ENCODE results near the gene RAB33A.

RAB33A gene

GRCh38 chrX:130171446-130172126 lies at the start of gene RAB33A:
Gene RAB33A, plus strand, starts transcription at chrX:130171962. Its CDS starts 101 bp downstream, at chrX:130172063.
- DNase-seq (ENCODE audit: low spot score), result no peak

GRCh38 chrX:130124577-130124976 lies 47.2 kb upstream of the RAB33A start:
- no peak for DNase-seq (ENCODE audit: low spot score)

DNA sequence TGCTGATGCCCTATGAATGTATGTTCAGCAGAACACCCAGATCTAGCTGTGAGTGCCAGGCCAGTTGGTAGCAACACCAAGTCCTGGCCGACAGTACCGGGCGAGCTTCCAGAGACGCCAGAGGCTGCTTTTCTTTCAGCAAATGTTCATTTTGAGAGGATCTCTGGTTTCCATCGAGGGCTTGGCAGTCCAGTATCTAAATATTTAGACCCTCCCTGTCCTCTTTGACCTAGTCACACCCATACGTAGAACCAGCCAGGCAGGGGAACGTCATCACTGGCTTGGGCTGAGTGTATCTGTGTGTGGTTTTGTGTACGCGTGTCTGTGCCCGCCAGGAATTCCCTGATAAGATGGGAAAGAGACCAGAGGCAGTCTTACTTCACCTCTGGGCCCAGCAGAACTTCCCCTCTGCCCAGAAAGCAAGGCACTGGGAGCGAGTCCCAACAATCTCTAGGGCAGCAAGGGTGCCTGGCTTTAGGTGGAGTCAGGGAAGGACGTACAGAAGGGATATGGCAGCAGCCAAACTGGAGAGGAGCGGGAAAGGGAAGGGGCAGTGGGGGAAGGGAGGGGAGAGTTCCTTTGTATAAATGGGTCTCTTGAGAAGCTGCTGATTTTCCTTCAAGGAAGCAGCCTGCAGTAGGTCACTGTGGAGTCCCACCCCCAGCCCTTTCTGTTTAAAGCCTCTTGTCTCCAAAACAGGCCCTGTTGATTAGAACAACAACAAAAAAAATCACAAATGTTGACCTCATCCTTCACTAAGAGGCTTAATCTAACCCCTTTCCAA lies 46.5 kb upstream of the RAB33A start:
- no peak for DNase-seq (ENCODE audit: low spot score)

DNA sequence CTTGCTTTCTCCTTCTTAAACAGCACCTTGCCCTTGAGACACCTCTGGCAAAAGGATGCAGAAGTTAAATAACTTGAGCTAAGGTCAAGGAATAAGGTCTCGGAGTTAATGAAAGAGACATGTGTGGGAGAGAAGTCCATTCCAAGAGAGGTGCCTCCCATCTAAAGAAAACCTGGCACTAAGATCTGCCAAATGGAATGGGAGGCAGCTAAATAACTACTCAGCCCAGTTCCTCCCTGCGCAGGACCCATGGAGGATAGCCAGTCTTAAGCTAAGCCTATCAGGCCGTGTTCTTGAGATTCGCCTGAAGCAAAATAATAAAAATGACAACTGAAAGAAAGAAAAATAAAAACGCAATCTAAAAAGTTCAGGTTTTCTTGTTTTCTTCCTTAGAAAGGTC lies 40.8 kb upstream of the RAB33A start:
- DNase-seq (ENCODE audit: low spot score), result no peak

- DNase-seq (ENCODE audit: low spot score), result no peak
These were observed 35.3 kb upstream of the RAB33A start for GRCh38 chrX:130136496-130136895.

DNA sequence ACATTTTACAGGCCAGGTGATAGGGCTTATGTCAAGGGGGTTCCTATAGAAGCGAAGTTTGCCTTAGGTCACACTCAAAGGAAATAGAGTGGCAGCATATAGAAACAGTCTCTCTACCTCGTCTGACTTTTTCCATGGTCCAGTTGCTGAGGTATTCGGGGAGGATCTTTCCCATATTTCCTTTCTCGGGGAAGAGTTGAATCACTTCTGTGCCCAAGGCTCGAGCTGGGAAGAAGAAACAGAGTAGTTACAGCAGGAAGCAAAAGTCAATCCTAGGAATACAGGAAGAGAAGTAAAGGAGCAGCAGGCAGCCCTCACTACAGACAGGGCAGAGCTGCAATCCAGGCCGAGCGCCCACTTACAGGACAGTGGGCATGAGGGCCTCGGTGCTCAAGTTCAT lies 34.8 kb upstream of the RAB33A start:
- DNase-seq (ENCODE audit: low spot score), result no peak

DNA sequence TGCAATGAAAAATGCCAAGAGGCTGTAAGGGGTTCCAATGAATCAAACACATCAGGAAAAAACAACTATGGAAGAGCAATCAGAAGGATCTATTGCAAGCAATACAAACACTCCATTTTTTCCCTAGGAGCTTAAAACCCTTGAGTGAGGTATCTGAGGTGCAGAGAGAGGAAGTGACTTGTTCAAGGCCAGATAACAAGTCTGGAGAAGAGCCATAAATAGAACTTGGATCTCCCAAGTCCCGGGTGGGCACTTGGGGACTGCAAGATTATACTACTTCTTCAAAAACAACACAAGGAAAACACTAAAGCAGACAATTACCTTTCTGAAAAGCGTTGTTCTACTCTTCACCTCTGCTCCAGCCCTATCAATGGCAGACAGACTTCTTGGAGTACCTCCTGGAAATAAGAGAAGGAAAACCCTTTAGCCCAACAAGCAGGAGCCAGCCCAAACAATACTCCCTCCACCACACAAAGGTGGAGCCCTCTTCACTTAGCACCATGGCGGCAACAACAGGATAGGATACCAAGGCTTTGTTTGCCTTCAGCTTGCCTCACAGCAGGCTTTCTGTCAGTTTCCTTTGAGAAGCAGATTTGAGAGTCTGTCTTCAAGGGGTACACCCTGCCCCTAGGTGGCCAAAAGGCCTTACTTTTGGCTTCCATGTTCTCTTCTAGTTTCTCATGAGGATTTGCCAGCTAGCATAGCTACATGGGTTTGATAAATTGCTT lies 32.1 kb upstream of the RAB33A start:
- no peak for DNase-seq (ENCODE audit: low spot score)

GRCh38 chrX:130144509-130144908 lies 27.3 kb upstream of the RAB33A start:
- DNase-seq (ENCODE audit: low spot score), result no peak

- DNase-seq (ENCODE audit: low spot score), result no peak
These were observed 26.6 kb upstream of the RAB33A start for GRCh38 chrX:130145123-130145522.

GRCh38 chrX:130147631-130148030 lies 24.1 kb upstream of the RAB33A start:
- no peak for DNase-seq (ENCODE audit: low spot score)

GRCh38 chrX:130155564-130155963 lies 16.2 kb upstream of the RAB33A start:
- DNase-seq (ENCODE audit: low spot score), result no peak

GRCh38 chrX:130158311-130158710 lies 13.5 kb upstream of the RAB33A start:
- no peak for DNase-seq (ENCODE audit: low spot score)

GRCh38 chrX:130159776-130160175 lies 12.0 kb upstream of the RAB33A start:
- no peak for DNase-seq (ENCODE audit: low spot score)

GRCh38 chrX:130162094-130162735 lies 9.5 kb upstream of the RAB33A start:
- no peak for DNase-seq (ENCODE audit: low spot score)

DNA sequence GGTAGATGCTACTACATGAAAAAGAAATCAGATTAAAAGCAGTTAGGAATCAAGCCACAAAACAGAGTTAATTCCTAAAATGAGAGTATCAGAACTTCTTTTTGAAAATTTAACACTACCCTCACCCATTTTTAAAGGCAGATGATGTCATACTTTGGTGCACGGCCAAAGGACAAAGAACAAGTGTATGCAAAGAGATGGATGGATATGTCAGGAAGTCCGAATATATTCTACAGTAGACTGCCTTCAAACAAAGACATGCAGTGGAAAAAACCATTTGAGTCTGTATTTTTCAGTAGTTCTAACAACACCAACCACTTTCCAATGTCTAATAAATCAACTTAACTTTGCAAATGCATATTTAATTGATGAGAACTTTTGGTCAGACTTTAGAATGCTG lies 8.4 kb upstream of the RAB33A start:
- no peak for DNase-seq (ENCODE audit: low spot score)

DNA sequence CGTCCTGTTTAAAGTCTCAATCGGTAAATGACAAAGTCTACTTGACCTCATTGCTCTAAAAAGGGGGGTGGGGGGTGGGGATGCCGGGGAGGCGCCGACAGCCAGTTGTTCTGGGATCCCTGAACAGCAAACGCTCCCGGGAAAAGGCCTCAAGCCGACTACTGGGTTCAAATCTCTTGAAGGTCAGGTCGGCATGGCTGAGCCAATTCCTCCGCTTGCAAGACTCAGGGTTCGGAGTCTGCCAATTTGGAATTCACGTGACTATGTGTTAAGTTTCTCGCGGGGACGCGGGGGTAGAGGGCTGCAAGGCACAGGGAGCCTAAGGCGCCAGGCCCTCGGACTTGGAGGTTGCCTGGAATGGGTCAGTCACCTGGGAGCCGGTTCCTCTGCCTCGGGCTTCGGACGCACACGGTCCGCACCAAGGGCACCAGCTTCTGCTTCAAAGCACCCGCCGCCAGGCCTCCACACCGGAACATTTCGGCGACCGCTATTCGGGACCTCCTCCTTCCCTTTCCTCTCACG lies 6.5 kb upstream of the RAB33A start:
- no peak for DNase-seq (ENCODE audit: low spot score)

DNA sequence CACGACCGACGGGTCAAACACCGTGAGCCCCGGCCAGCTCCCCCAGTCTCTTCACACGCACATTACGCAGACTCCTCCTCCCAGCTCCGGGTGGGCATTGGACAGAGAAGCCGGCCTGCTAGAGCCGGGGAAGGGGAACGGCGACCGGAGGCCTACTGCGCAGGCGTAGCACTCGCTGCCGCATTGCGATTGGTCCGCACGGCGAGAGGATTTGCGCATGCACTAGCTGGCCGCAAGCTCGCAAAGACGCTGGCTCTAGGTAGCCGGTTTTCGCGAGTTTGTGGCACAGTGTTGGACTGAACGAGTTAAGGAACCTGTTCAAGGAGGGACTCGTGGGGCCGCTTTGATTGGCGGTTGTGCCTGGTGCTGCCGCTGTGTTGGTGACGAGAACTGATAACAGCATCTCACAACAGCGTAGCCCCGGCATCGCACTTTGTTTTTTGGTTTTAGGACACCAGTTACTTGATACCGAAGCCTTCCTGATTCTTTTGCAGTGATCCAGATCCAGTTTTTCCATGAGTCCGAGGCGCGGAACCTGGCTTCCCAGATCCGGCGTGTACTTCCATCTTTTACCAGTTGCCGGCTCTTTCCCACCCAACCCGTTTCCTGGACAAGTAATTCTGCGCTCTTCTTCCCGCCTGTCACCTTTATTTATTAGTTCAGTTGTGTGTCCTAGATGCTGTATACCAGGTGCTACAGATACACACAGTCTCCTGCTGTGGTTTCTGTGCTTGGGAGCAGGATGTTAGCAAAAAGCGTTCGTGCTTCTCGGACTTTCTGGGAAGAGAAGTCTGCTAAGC lies 5.9 kb upstream of the RAB33A start, which contains the start of gene AIFM1:
Gene AIFM1, minus strand, starts transcription at position 139 of the 800 bp plus-strand sequence. CDS start 185 bp downstream, outside the sequence.
- peak; percentile 92 for DNase-seq (ENCODE audit: low spot score)

DNA sequence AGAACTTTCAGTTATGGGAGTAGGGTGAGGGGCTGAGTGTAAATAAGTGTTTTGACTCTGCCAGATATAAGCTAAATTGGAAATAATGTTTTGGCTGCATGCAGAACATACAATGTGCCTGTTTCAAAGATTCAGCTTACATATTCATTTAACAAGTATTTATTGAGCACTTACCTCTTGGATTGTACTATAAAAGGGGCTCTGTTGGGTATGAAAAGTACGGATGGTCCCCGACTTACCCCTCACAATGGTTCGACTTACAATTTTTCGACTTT lies 5.3 kb upstream of the RAB33A start:
- no peak for DNase-seq (ENCODE audit: low spot score)

GRCh38 chrX:130167040-130167439 lies 4.7 kb upstream of the RAB33A start:
- no peak for DNase-seq (ENCODE audit: low spot score)

DNA sequence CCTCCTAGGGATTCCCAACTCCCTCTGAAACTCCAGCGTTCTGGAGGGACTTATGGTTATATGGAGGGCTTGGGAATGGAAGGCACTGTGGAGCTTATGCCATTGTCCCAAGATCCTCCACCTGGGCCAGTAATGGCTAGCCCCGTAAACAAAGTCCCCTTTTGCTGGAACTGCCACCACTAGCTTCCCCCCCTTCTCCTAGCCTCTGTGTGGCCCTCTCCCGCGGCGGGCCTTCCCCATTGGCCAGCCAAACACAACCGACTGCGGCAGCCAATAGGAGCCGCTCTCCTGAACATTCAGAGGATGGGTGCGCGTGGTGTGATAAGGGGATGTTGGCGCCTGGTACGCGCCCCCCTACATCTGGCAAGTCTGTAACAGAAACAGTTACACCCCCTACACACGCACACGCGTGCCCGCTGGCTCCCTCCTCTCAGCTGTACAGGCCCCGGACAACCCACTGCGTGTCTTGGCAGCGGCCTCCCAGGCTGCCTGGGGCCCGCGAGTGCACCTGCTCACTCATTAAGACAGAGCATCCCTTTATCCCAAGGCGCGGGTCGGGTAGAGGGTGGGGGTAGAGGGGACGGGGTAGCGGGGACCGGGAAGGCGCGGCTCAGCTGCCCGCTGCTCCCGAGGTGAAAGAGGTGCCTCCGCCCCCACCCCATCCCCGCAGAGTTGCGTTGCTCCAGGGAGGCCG lies 863 bp upstream of the RAB33A start:
- DNase-seq (ENCODE audit: low spot score), result peak; percentile 58

Measured in SW480 (cell line).